Lower leg skin (tissue), 3 donors: Measurements from ENCODE around the gene FHAD1.

Experiments used
- CTCF ChIP-seq, 3 donors: fragments of 450-650 bp; IDR thresholded peaks; one replicate each; pipeline ENCODE4 v1.5.1; 2016; ENCODE audit warnings: antibody characterized with exemption in 3 of 3, mild to moderate bottlenecking in 3 of 3, moderate library complexity in 2 of 3
- POLR2A ChIP-seq, 2 donors: fragments of 450-650 bp; IDR thresholded peaks; one replicate each; pipeline ENCODE4 v1.6.1; 2016 to 2017; ENCODE audit warnings: antibody characterized with exemption in 2 of 2, mild to moderate bottlenecking in 1 of 2, moderate library complexity in 1 of 2

GRCh38 chr1:15344800-15345704, 98.0 kb downstream of the FHAD1 start:
- TF ChIP-seq POLR2A (IDR thresholded peaks at IDR 0.05), result no peak
- no peak for TF ChIP-seq CTCF (IDR thresholded peaks at IDR 0.05)
